Measurements from ENCODE around the gene LAPTM4A.

The LAPTM4A gene

DNA sequence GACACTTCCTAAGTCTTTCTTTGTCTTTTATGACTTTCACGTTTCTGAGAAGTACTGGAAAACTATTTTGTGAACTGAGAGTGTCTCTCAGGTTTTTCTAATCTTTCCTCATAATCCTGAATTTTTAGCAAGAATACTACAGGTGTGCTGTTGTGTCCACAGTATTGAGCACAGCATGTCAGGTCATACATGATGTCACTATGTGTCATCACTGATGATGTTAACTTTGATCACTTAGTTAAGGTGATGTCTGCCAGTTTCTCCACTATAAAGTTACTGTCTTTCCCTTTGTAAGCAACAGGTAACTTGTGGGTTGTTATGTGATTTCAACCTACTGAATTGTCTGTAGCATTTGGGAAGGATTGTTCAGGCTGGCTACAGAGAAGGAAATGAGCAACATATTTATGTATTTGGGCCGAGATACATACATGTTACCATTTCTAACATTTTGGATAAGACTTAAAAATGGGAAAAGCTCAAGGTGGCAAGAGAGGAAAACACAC lies 50.0 kb downstream of the LAPTM4A start:
- DNase-seq (ENCODE audit: low read depth in 2 of 2), result no peak
- TF ChIP-seq, protein P1, sequence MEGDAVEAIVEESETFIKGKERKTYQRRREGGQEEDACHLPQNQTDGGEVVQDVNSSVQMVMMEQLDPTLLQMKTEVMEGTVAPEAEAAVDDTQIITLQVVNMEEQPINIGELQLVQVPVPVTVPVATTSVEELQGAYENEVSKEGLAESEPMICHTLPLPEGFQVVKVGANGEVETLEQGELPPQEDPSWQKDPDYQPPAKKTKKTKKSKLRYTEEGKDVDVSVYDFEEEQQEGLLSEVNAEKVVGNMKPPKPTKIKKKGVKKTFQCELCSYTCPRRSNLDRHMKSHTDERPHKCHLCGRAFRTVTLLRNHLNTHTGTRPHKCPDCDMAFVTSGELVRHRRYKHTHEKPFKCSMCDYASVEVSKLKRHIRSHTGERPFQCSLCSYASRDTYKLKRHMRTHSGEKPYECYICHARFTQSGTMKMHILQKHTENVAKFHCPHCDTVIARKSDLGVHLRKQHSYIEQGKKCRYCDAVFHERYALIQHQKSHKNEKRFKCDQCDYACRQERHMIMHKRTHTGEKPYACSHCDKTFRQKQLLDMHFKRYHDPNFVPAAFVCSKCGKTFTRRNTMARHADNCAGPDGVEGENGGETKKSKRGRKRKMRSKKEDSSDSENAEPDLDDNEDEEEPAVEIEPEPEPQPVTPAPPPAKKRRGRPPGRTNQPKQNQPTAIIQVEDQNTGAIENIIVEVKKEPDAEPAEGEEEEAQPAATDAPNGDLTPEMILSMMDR (IDR thresholded peaks at IDR 0.05; ENCODE audit: low read depth, low read length), result no peak
- H3K4me3 ChIP-seq (replicated peaks in 1 of 2; ENCODE audit: low read depth in 2 of 2, low read length in 2 of 2), result no peak overlapping the region

DNA sequence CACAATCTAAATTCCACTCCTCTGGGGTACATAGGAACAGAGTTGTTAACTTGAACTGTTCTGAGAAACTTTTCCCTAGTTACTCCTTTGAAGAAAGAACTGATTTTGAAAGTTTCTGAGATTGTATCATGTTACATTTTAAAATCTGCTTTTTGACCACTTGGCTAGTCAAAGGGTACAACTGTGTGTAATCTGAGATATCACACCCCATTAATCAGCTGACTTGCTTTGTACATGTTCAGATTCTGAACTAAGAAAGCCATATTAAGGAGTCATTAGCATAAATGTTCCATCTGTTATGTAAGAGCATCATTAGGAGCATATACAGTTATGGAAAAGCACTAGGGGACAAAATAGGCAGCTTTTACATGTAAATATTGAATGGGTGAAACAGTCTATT lies 57.7 kb downstream of the LAPTM4A start:
- H3K4me3 ChIP-seq (replicated peaks in 1 of 2; ENCODE audit: low read depth in 2 of 2, low read length in 2 of 2), result no peak overlapping the region
- TF ChIP-seq, protein P1 (IDR thresholded peaks at IDR 0.05; ENCODE audit: low read depth, low read length), result no peak
- DNase-seq (ENCODE audit: low read depth in 2 of 2), result no peak

DNA sequence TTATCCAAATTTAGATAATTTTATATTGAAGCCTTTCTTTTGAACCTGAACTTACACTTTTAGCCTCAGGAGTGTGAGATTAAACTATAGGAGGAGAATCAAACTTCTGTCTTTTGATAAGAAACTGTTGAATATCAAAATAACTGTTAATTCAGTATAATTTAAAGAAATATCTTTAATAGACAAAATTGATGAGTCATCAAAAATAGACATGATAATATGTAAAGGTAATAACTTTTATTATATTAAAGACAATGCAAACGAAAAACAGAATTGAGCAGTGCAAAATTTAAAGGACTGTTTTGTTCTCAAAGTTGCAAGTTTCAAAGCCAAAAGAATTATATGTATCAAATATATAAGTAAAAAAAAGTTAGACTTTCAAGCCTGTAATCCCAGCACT lies 59.5 kb downstream of the LAPTM4A start:
- TF ChIP-seq, protein P1 (IDR thresholded peaks at IDR 0.05; ENCODE audit: low read depth, low read length), result no peak
- no peak for DNase-seq (ENCODE audit: low read depth in 2 of 2)
- H3K4me3 ChIP-seq (replicated peaks in 1 of 2; ENCODE audit: low read depth in 2 of 2, low read length in 2 of 2), result no peak overlapping the region

DNA sequence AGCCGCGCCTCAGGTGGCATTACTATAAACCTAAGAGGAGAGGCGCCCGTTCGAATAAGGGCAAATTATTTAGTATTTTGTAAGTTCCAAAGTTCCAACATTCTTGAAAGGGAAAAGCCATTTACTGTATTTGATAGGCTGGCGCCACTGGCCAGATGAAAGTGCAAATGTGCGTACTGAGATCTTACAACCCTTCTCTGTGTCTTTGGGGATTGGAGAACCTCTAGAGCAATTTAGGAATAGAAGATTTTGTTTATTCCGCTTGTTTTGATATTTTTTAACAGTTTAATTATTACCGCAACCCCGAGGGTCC lies 61.1 kb downstream of the LAPTM4A start:
- peak in 1 of 2 donors; percentile 3 for DNase-seq (ENCODE audit: low read depth in 2 of 2)
- H3K4me3 ChIP-seq (replicated peaks in 1 of 2; ENCODE audit: low read depth in 2 of 2, low read length in 2 of 2), result peak overlapping the region; percentile 72 to 87
- TF ChIP-seq, protein P1 (IDR thresholded peaks at IDR 0.05; ENCODE audit: low read depth, low read length), result no peak

DNA sequence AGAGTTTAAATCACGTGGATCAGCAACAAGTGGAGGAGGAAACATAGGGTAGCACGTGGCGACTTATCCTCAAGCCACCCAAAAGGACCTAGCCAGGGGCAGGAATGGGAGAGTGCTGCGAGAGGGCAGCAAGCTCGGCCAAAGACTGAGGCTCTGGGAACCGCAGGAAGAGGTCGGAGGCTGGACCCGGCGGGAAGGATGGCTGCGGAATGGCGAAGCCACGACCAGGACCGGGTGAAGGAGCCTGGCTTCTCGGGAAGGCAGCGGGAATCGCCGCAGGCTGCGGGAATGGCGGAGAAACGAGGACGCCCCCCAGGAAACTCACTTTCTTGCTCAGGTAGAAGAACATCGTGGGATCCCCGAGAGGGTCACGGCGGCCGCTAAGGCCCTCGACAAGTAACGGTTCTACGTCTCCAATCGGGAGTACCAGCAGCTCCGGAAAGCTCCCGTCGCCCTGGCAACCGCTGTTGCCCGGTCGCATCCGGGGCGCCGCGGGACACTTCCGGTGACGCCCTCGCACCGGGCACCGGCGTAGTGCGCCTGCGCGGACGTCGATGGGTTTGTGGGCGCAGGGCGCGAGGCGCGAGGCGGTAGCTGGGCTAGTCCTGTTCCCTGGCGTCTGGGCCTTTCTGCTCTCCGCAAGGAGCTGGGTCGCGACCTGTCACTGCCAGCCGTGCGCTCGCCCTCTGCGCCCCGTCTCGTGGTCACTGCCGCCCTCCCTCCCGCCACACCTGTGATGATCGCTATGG lies 61.6 kb downstream of the LAPTM4A start, which contains the start of gene WDR35:
WDR35 (minus strand) TSS at position 439 of the 749 bp plus-strand sequence; CDS start at position 349, 90 bp downstream.
- TF ChIP-seq, protein P1 (IDR thresholded peaks at IDR 0.05; ENCODE audit: low read depth, low read length), result no peak
- peak within 1 kb of the TSS; percentile 72 to 87 for H3K4me3 ChIP-seq (replicated peaks in 1 of 2; ENCODE audit: low read depth in 2 of 2, low read length in 2 of 2)
- DNase-seq (ENCODE audit: low read depth in 2 of 2), result peak; percentile 84 to 88

DNA sequence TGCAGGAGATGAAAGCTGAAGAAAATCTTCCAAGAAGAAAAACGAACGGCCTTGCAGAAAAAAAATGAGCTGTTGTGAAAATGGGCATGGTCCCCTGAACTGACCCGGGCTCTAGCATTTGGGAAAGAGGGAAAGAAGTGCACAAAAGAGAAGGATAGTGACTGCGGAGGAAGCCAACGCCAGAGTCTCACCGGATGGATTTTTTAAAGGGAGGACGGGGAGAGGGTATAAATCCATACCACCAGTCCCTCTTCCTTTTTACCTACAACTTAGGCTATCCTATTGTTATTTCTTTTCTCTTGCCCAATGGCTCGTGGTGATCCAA lies 62.1 kb downstream of the LAPTM4A start:
- TF ChIP-seq, protein P1 (IDR thresholded peaks at IDR 0.05; ENCODE audit: low read depth, low read length), result no peak
- no peak for DNase-seq (ENCODE audit: low read depth in 2 of 2)
- H3K4me3 ChIP-seq (replicated peaks in 1 of 2; ENCODE audit: low read depth in 2 of 2, low read length in 2 of 2), result peak overlapping the region; percentile 72 to 87

All from cardiac fibroblast (primary cell).